ENCODE results near the gene RECK.

DNA sequence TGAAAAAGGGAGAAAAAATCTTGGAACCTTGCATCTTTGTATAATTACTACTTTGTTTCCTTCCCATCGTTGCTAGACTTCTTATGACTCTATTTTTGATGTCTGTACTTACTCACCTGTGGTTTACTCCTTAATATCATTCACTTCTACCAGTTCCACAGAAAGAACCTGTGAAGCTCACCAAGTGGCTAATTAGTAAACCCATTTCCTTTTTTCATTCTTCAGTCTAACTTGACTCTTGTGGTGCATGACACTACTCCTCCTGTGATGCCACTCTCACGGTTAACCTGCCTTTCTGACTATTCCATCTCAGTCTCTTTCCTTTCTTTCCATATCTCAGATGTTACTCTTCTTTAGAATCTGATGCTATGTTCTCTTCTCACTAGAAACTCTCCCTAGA, 14.6 kb downstream of the RECK start:
- TF ChIP-seq POLR2A (IDR thresholded peaks at IDR 0.05) = no peak
- TF ChIP-seq, protein P1, sequence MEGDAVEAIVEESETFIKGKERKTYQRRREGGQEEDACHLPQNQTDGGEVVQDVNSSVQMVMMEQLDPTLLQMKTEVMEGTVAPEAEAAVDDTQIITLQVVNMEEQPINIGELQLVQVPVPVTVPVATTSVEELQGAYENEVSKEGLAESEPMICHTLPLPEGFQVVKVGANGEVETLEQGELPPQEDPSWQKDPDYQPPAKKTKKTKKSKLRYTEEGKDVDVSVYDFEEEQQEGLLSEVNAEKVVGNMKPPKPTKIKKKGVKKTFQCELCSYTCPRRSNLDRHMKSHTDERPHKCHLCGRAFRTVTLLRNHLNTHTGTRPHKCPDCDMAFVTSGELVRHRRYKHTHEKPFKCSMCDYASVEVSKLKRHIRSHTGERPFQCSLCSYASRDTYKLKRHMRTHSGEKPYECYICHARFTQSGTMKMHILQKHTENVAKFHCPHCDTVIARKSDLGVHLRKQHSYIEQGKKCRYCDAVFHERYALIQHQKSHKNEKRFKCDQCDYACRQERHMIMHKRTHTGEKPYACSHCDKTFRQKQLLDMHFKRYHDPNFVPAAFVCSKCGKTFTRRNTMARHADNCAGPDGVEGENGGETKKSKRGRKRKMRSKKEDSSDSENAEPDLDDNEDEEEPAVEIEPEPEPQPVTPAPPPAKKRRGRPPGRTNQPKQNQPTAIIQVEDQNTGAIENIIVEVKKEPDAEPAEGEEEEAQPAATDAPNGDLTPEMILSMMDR (IDR thresholded peaks at IDR 0.05) = no peak
